Measurements from ENCODE around the gene PRKAG2. TPM values are rescaled to one million over a fixed set of nuclear protein-coding genes. Genes with fewer than 3 reads are reported as not detected.

The PRKAG2 gene
- polyA plus RNA-seq, 3 donors = 29.2 to 59.8 (median 30.9) TPM

GRCh38 chr7:151600331-151600730 lies 276.6 kb downstream of the PRKAG2 start:
- no peak overlapping the region for H3K4me2 ChIP-seq (replicated peaks; ENCODE audit: extremely low read depth, low read length, poor library complexity, severe bottlenecking)
- H3K4me1 ChIP-seq (ENCODE audit: control insufficient read depth in 1 of 2, insufficient read depth in 2 of 2, low read length in 2 of 2) = no peaks in the 10 kb centered on the region
- Mint-ChIP-seq H3K4me3 (no peak overlapping the region), H3K36me3 (peaks cover 31 to 35% of the 10 kb centered on the region in 2 donors), H3K9me3 (peaks cover 0 to 10% (median 4%) of the 10 kb centered on the region in 7 donors), H3K4me1 (no peaks in the 10 kb centered on the region), H3K27me3 (ENCODE audit: low read depth in 3 of 3) (peaks cover 0 to 2% (median 0%) of the 10 kb centered on the region in 3 donors), H3K27ac (no peak overlapping the region)
- peaks cover 0 to 4% of the 10 kb centered on the region in 2 donors for H3K9me3 ChIP-seq (replicated peaks in 1 of 2; ENCODE audit: control insufficient read depth in 1 of 2, insufficient read depth in 1 of 2, low read length in 2 of 2)
- 97% methylated on average over 3 of the region's 3 CpGs for WGBS (ENCODE audit: insufficient coverage)
- DNase-seq = no peak
- peaks cover 90% of the 10 kb centered on the region for H4K20me1 ChIP-seq (ENCODE audit: insufficient read depth, low read length)
- H3K27me3 ChIP-seq (ENCODE audit: control insufficient read depth in 2 of 2, insufficient read depth in 2 of 2, low read length in 2 of 2) = no peaks in the 10 kb centered on the region
- H3K79me2 ChIP-seq (ENCODE audit: insufficient read depth, low read length) = peaks cover 7% of the 10 kb centered on the region
- no peak for TF ChIP-seq CTCF (IDR thresholded peaks at IDR 0.05)
- H3K27ac ChIP-seq (ENCODE audit: low read depth in 1 of 2, low read length in 2 of 2) = no peak overlapping the region
- no peak overlapping the region for H3K9ac ChIP-seq (ENCODE audit: insufficient read depth, low read length, poor library complexity, severe bottlenecking)
- intact Hi-C loops (cut with micrococcal nuclease) = no loop called here
- no peak overlapping the region for H2AFZ ChIP-seq (ENCODE audit: insufficient read depth, low read depth, low read length, poor library complexity, severe bottlenecking)
- no peak overlapping the region for H3K4me3 ChIP-seq (replicated peaks in 1 of 3; ENCODE audit: low read depth in 2 of 3, low read length in 3 of 3)
- peaks cover 11 to 45% of the 10 kb centered on the region in 2 donors for H3K36me3 ChIP-seq (replicated peaks in 1 of 2; ENCODE audit: control insufficient read depth in 1 of 2, insufficient read depth in 2 of 2, low read length in 2 of 2)

GRCh38 chr7:151599401-151600227 lies 277.3 kb downstream of the PRKAG2 start:
- H3K36me3 Mint-ChIP-seq = peaks cover 34 to 41% of the 10 kb centered on the region in 2 donors
- Histone ChIP-seq H2AFZ (ENCODE audit: insufficient read depth, low read depth, low read length, poor library complexity, severe bottlenecking) (no peak overlapping the region), H3K4me3 (replicated peaks in 1 of 3; ENCODE audit: low read depth in 2 of 3, low read length in 3 of 3) (no peak overlapping the region), H3K27ac (ENCODE audit: low read depth in 1 of 2, low read length in 2 of 2) (no peak overlapping the region), H4K20me1 (ENCODE audit: insufficient read depth, low read length) (peaks cover 93% of the 10 kb centered on the region), H3K4me2 (replicated peaks; ENCODE audit: extremely low read depth, low read length, poor library complexity, severe bottlenecking) (no peak overlapping the region), H3K9me3 (replicated peaks in 1 of 2; ENCODE audit: control insufficient read depth in 1 of 2, insufficient read depth in 1 of 2, low read length in 2 of 2) (peaks cover 0 to 4% of the 10 kb centered on the region in 2 donors), H3K9ac (ENCODE audit: insufficient read depth, low read length, poor library complexity, severe bottlenecking) (no peak overlapping the region), H3K27me3 (ENCODE audit: control insufficient read depth in 2 of 2, insufficient read depth in 2 of 2, low read length in 2 of 2) (no peaks in the 10 kb centered on the region), H3K4me1 (ENCODE audit: control insufficient read depth in 1 of 2, insufficient read depth in 2 of 2, low read length in 2 of 2) (no peaks in the 10 kb centered on the region), H3K36me3 (replicated peaks in 1 of 2; ENCODE audit: control insufficient read depth in 1 of 2, insufficient read depth in 2 of 2, low read length in 2 of 2) (peaks cover 16 to 49% of the 10 kb centered on the region in 2 donors), H3K79me2 (ENCODE audit: insufficient read depth, low read length) (peaks cover 7% of the 10 kb centered on the region)
- intact Hi-C loops (cut with micrococcal nuclease) = no loop called here
- peaks cover 0 to 10% (median 4%) of the 10 kb centered on the region in 7 donors for H3K9me3 Mint-ChIP-seq
- DNase-seq = no peak
- peaks cover 0 to 2% (median 0%) of the 10 kb centered on the region in 3 donors for H3K27me3 Mint-ChIP-seq (ENCODE audit: low read depth in 3 of 3)
- WGBS (ENCODE audit: insufficient coverage) = 94% methylated on average over 10 of the region's 10 CpGs
- no peak for TF ChIP-seq CTCF (IDR thresholded peaks at IDR 0.05)
- H3K4me1 Mint-ChIP-seq = no peaks in the 10 kb centered on the region
- H3K4me3 Mint-ChIP-seq = no peak overlapping the region
- peak overlapping the region in 4 of 7 donors; percentile 7 to 34 (median 25) for H3K27ac Mint-ChIP-seq
